ENCODE results near the gene ZNF410. TPM values are rescaled to one million over a fixed set of nuclear protein-coding genes. Genes with fewer than 3 reads are reported as not detected.

The ZNF410 gene
- total RNA-seq, 1 experiment from 2014 or later = 28.1 TPM

- H2AK5ac ChIP-seq (ENCODE audit: insufficient read length, low read length) = no peak overlapping the region
- Mint-ChIP-seq H3K27ac (no peak overlapping the region), H3K4me3 (no peak overlapping the region), H3K9me3 (no peaks in the 10 kb centered on the region), H3K27me3 (ENCODE audit: low read depth) (peaks cover 5% of the 10 kb centered on the region), H3K36me3 (ENCODE audit: insufficient read depth in 1 of 3, low read depth in 3 of 3) (no peaks in the 10 kb centered on the region), H3K4me1 (no peaks in the 10 kb centered on the region)
- no peak overlapping the region for H3K18ac ChIP-seq (ENCODE audit: insufficient read length, low read depth, low read length)
- no peaks in the 10 kb centered on the region for H3K79me1 ChIP-seq (ENCODE audit: insufficient read depth, low read depth, low read length, poor library complexity, severe bottlenecking)
- no peak overlapping the region for H3K9ac ChIP-seq (ENCODE audit: extremely low read depth, insufficient read length, low read length)
- no peaks in the 10 kb centered on the region for H3K4me1 ChIP-seq (ENCODE audit: insufficient read depth, low read length)
- TF ChIP-seq CTCF (conservative IDR thresholded peaks at IDR 0.05) = no peak
- WGBS (ENCODE audit: extremely low coverage, insufficient read length, low lambda C conversion rate) = no CpG with 5 or more reads among the region's 7 CpGs
- H4K8ac ChIP-seq (replicated peaks; ENCODE audit: insufficient read length, low read depth, low read length) = no peak overlapping the region
- no peak overlapping the region for H3K56ac ChIP-seq (ENCODE audit: insufficient read length, low read depth, low read length)
- no peak overlapping the region for H3K4me2 ChIP-seq (ENCODE audit: insufficient read depth, insufficient read length, low read length)
- H3K23me2 ChIP-seq (ENCODE audit: insufficient read length, low read depth, low read length, poor library complexity, severe bottlenecking) = no peaks in the 10 kb centered on the region
- no peak overlapping the region for H3K23ac ChIP-seq (ENCODE audit: insufficient read length, low read depth, low read length)
- no peak overlapping the region for H4K5ac ChIP-seq (ENCODE audit: insufficient read length, low read depth, low read length)
- no peak overlapping the region for H2BK5ac ChIP-seq (ENCODE audit: insufficient read length, low read length)
- DNase-seq = peak; percentile 37
- H2BK20ac ChIP-seq (ENCODE audit: low read depth, low read length, poor library complexity, severe bottlenecking) = no peak overlapping the region
- no peak overlapping the region for H3K4ac ChIP-seq (ENCODE audit: low read depth, low read length)
- H3K14ac ChIP-seq (ENCODE audit: insufficient read depth, low read length) = no peak overlapping the region
- H4K20me1 ChIP-seq (ENCODE audit: control insufficient read depth, insufficient read depth, insufficient read length) = no peaks in the 10 kb centered on the region
- no peak overlapping the region for H2BK15ac ChIP-seq (ENCODE audit: low read depth, low read length)
- H2AFZ ChIP-seq (ENCODE audit: low read length) = no peak overlapping the region
- H3T11ph ChIP-seq (ENCODE audit: low read length) = no peak overlapping the region
- no peak overlapping the region for H3K27ac ChIP-seq (ENCODE audit: insufficient read length, low read depth, low read length)
- no peaks in the 10 kb centered on the region for H3K27me3 ChIP-seq (ENCODE audit: insufficient read depth, low read length)
- no peak overlapping the region for H2BK12ac ChIP-seq (ENCODE audit: insufficient read length, low read depth, low read length)
- H2BK120ac ChIP-seq (ENCODE audit: low read depth, low read length, poor library complexity, severe bottlenecking) = no peak overlapping the region
- H3K79me2 ChIP-seq (ENCODE audit: insufficient read depth, low read length) = no peaks in the 10 kb centered on the region
- H3K9me3 ChIP-seq (ENCODE audit: control insufficient read depth, low read depth, low read length) = no peaks in the 10 kb centered on the region
- no peak overlapping the region for H4K91ac ChIP-seq (ENCODE audit: insufficient read length, low read depth, low read length)
Observed at GRCh38 chr14:73942180-73942579, 55.5 kb downstream of the ZNF410 start.
